Ascending aorta (tissue), 2 donors: Measurements from ENCODE around the gene PHOSPHO2. TPM values are rescaled to one million over a fixed set of nuclear protein-coding genes. Genes with fewer than 3 reads are reported as not detected.

Source experiments
- DNase-seq, 2 donors: peaks; one replicate each; pipeline ENCODE4 v3.0.0-alpha.2; 2019; ENCODE audit warnings: low spot score in 2 of 2
- H3K27ac ChIP-seq, 2 donors: fragments of 200-600 bp; sonication (generic); one replicate each; pipeline ENCODE4 v1.5.1; 2016 to 2017; ENCODE audit warnings: mild to moderate bottlenecking in 1 of 2
- H3K27me3 ChIP-seq: fragments of 200-600 bp; sonication (generic); one replicate; pipeline ENCODE4 v1.5.1; 2017
- H3K36me3 ChIP-seq, 2 donors: fragments of 200-600 bp; sonication (generic); one replicate each; pipeline ENCODE4 v1.5.1; 2016
- H3K4me1 ChIP-seq, 2 donors: fragments of 200-600 bp; sonication (generic); one replicate each; pipeline ENCODE4 v1.5.1; 2016 to 2017; ENCODE audit warnings: mild to moderate bottlenecking in 1 of 2
- H3K4me3 ChIP-seq, 2 donors: fragments of 200-600 bp; sonication (generic); one replicate each; pipeline ENCODE4 v1.5.1; 2016 to 2017; ENCODE audit warnings: mild to moderate bottlenecking in 1 of 2
- H3K9me3 ChIP-seq, 2 donors: fragments of 200-600 bp; sonication (generic); one replicate each; pipeline ENCODE4 v1.5.1; 2016
- intact Hi-C: fragments of 100-400 bp; cut with DNase I; formaldehyde crosslinking; loops from one replicate; pipeline ENCODE4 v1.15.1; 2023
- total RNA-seq: library from RNA; depleted of rRNA; stranded (reverse); fragments of >200 nt; gene quantifications from one replicate; pipeline ENCODE4 v1.1.0, GENCODE V29; 2016
- TF ChIP-seq, protein P1 (sequence below), 3 experiments: fragments of 200-600 bp in 2 of 3; fragments of 450-650 bp in 1 of 3; sonication (generic) in 2 of 3; IDR thresholded peaks; one replicate each; pipeline ENCODE4 v1.5.1; 2016 to 2019; ENCODE audit warnings: antibody characterized with exemption in 3 of 3, mild to moderate bottlenecking in 1 of 3, moderate library complexity in 1 of 3

Gene PHOSPHO2
- total RNA-seq, 1 donor from 2014 or later, result not detected

DNA sequence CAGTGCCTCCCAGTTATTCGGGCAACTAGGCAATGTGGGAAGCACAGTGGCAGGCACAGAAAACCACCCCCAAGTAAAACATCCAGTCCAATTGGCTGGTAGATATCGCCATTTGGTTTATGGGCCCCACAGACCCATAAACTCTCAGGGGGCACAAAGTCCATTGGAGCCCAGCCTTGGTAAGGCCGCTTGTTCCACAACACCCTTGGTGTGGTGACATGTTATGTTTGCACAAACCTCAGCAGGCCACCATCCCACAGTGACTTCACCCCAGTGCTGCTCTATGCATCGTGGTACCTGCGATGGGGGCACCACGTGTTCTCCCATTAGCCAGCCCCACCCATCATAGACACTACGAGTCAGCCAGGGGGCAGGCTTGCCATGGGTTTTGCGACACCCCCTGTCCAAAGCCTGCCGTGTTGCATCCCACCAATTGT, 18.5 kb downstream of the PHOSPHO2 start:
- Histone ChIP-seq H3K36me3 (no peaks in the 10 kb centered on the region), H3K27me3 (no peaks in the 10 kb centered on the region), H3K4me3 (no peak overlapping the region), H3K9me3 (no peaks in the 10 kb centered on the region), H3K4me1 (peaks cover 0 to 3% of the 10 kb centered on the region in 2 donors), H3K27ac (no peak overlapping the region)
- no peak for DNase-seq
- intact Hi-C loops, result no loop called here
- TF ChIP-seq, protein P1, sequence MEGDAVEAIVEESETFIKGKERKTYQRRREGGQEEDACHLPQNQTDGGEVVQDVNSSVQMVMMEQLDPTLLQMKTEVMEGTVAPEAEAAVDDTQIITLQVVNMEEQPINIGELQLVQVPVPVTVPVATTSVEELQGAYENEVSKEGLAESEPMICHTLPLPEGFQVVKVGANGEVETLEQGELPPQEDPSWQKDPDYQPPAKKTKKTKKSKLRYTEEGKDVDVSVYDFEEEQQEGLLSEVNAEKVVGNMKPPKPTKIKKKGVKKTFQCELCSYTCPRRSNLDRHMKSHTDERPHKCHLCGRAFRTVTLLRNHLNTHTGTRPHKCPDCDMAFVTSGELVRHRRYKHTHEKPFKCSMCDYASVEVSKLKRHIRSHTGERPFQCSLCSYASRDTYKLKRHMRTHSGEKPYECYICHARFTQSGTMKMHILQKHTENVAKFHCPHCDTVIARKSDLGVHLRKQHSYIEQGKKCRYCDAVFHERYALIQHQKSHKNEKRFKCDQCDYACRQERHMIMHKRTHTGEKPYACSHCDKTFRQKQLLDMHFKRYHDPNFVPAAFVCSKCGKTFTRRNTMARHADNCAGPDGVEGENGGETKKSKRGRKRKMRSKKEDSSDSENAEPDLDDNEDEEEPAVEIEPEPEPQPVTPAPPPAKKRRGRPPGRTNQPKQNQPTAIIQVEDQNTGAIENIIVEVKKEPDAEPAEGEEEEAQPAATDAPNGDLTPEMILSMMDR (IDR thresholded peaks at IDR 0.05), result no peak

DNA sequence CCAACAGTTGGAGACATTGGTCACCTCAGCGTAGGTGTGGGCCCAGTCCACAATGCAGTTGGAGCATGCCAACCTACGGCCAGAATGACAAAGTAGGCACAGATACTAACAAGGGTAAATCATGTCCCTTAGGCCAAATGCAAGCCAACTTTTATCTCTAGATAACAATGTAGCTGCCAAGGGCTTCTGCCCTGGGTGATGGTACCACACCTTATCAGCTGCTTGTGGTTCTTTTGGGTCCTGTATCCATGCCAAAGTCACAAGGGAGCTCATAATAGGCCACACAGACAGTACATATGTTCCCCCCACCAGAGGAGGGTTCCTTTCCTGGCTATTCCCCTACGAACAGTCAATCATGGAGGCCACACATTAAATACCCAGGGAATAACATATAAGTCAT, 19.1 kb downstream of the PHOSPHO2 start:
- intact Hi-C loops, result no loop called here
- DNase-seq, result no peak

DNA sequence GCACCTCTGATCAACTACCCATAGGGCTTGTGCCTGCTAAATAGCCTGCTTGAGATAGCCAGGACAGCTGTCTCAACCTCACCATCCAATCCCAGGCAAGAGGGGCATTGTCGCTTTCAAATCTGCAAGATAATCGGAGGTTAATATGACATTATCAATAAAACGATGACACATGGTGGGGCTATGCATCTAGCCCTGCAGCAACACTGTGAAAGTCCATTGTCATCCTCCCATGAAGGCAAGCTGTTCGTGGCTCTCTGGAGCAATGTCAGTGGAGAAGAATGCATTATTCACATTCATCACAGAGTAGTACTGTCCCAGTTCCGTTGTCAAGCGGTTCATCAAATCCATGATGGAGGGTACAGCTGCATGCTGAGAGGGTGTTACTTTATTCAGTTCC, 20.4 kb downstream of the PHOSPHO2 start:
- H3K36me3 ChIP-seq, result no peaks in the 10 kb centered on the region
- H3K27ac ChIP-seq, result no peak overlapping the region
- TF ChIP-seq, protein P1 (IDR thresholded peaks at IDR 0.05), result no peak
- no peaks in the 10 kb centered on the region for H3K27me3 ChIP-seq
- no peaks in the 10 kb centered on the region for H3K9me3 ChIP-seq
- DNase-seq, result no peak
- intact Hi-C loops, result no loop called here
- H3K4me3 ChIP-seq, result no peak overlapping the region
- peaks cover 0 to 3% of the 10 kb centered on the region in 2 donors for H3K4me1 ChIP-seq

More for the DNA sequence above, 19.1 kb downstream of the PHOSPHO2 start:
- Histone ChIP-seq H3K4me1 (peaks cover 0 to 3% of the 10 kb centered on the region in 2 donors), H3K27me3 (no peaks in the 10 kb centered on the region), H3K27ac (no peak overlapping the region), H3K4me3 (no peak overlapping the region), H3K9me3 (no peaks in the 10 kb centered on the region), H3K36me3 (no peaks in the 10 kb centered on the region)
- TF ChIP-seq, protein P1 (IDR thresholded peaks at IDR 0.05), result no peak

DNA sequence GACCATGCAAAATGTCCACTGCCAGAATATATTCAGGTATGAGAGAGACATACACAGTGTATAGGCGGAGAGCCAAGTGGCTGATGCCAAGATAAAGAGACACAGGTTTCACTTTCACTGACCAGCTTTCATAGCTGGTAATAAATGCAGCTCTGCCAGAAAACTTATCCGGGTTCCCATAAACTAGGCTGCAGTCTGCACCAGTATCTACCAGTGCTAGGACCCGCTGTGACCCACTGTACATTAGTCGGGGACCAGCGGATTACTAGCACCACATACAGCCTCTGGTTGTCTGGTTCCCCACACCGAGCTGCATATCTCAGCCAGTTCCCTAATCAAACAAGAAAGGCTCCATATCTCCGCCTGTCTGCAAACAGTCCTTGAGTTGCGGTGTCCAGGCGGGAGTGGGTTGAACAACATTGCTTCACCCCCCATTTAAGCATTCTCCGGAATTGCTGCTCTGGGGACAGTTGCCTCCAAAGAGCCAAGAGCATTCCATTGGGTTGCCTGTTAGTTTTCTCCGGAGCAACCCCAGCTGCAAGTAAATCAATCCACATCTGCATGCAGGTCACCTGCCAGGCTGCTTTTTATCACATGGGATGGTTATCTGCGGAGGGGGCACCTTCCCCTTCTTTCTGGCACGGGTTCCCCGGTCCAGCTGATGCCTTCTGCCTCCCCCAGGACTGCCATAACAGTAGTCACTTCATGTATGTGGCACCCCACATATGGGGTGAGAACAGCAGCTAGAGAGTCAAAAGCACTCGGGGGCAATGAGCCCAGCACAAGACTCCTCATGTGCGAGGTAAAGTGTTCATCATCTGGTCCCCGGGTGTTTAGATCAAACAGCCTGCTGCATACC, 21.3 kb downstream of the PHOSPHO2 start:
- H3K27ac ChIP-seq, result no peak overlapping the region
- H3K27me3 ChIP-seq, result no peaks in the 10 kb centered on the region
- DNase-seq, result no peak
- peaks cover 0 to 3% of the 10 kb centered on the region in 2 donors for H3K4me1 ChIP-seq
- TF ChIP-seq, protein P1 (IDR thresholded peaks at IDR 0.05), result no peak
- H3K4me3 ChIP-seq, result peak overlapping the region; percentile 40 to 45
- no peaks in the 10 kb centered on the region for H3K9me3 ChIP-seq
- intact Hi-C loops, result no loop called here
- H3K36me3 ChIP-seq, result no peaks in the 10 kb centered on the region

DNA sequence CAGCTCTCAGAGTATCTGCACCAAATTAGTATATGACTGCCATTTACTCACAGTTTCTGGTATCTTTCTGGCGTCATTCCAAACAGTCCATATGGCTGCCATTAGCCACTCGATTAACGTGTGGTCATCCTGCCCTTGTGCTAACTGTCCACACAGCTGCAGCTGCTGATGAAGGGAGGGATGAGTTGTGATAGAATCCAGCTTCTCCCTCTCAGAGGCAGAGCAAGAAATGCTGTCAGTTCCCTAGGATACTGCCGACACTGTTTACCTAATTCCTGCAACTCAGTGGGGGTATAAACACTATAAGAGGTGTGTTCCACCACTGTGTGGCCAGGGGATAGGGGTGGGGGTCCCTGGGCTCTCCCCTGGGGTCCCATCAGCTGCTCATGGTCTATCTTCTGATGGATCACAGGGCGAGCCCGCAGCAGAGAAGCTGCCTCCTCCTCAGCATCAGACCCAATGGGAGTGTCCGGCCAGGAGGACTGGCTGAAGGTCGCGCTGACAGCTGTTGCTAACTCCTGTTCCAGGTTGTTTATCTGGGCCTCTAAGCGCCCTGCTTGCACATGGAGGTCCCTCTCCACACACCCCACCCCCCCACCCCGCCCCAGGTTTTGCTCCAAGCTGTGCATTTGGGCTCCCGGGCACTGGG, 22.1 kb downstream of the PHOSPHO2 start:
- DNase-seq, result no peak
- Histone ChIP-seq H3K27ac (no peak overlapping the region), H3K4me3 (no peak overlapping the region)

More for the DNA sequence above, 22.1 kb downstream of the PHOSPHO2 start:
- H3K36me3 ChIP-seq, result no peaks in the 10 kb centered on the region
- H3K9me3 ChIP-seq, result no peaks in the 10 kb centered on the region
- H3K27me3 ChIP-seq, result no peaks in the 10 kb centered on the region
- H3K4me1 ChIP-seq, result peaks cover 0 to 3% of the 10 kb centered on the region in 2 donors
- TF ChIP-seq, protein P1 (IDR thresholded peaks at IDR 0.05), result no peak
- intact Hi-C loops, result no loop called here
